Trophoblast cell (in vitro differentiated cells and primary cell): ENCODE data around the gene ARL6IP4.
"Not testable (repeated sequence)": the region's sequence is repeated elsewhere in the genome, so short reads cannot be mapped to it uniquely, and the experiment has no call there.

Experiments
- DNase-seq, 2 donors: peaks; one replicate each; pipeline ENCODE4 v3.0.0-alpha.2; 2016
- H2AFZ ChIP-seq: 2 replicates; pipeline ENCODE4 v1.6.1; 2013; ENCODE audit warnings: low read length, moderate library complexity, mild to moderate bottlenecking; ENCODE audit not compliant: insufficient read depth, poor library complexity
- H2AK5ac ChIP-seq: 2 replicates; pipeline ENCODE4 v1.6.1; 2013; ENCODE audit warnings: mild to moderate bottlenecking, low read length
- H2BK120ac ChIP-seq: 2 replicates; pipeline ENCODE4 v1.6.1; 2013; ENCODE audit warnings: low read length, mild to moderate bottlenecking, moderate library complexity; ENCODE audit not compliant: insufficient read depth, poor library complexity
- H2BK12ac ChIP-seq: 2 replicates; pipeline ENCODE4 v1.6.1; 2013; ENCODE audit warnings: mild to moderate bottlenecking, low read length, moderate library complexity
- H2BK5ac ChIP-seq: 2 replicates; pipeline ENCODE4 v1.6.1; 2013; ENCODE audit warnings: low read length, low read depth, moderate library complexity, mild to moderate bottlenecking; ENCODE audit not compliant: poor library complexity
- H3K14ac ChIP-seq: 2 replicates; pipeline ENCODE4 v1.6.1; 2013; ENCODE audit warnings: mild to moderate bottlenecking, low read length
- H3K18ac ChIP-seq: 2 replicates; pipeline ENCODE4 v1.6.1; 2013; ENCODE audit warnings: mild to moderate bottlenecking, low read length
- H3K23ac ChIP-seq: 2 replicates; pipeline ENCODE4 v1.6.1; 2013; ENCODE audit warnings: low read length
- H3K27ac ChIP-seq: 2 replicates; pipeline ENCODE4 v1.5.1; 2013; ENCODE audit warnings: low read depth, mild to moderate bottlenecking, inconsistent platforms, low read length, moderate library complexity
- H3K27me3 ChIP-seq: 2 replicates; pipeline ENCODE4 v1.6.1; 2013; ENCODE audit warnings: inconsistent platforms, mild to moderate bottlenecking, low read length, moderate library complexity; ENCODE audit not compliant: insufficient read depth
- H3K36me3 ChIP-seq, 2 experiments: 1 replicate in 1 of 2; 2 replicates in 1 of 2; pipeline ENCODE4 v1.6.1; 2013; ENCODE audit warnings: low read length in 2 of 2, mild to moderate bottlenecking in 2 of 2, moderate library complexity in 1 of 2; ENCODE audit not compliant: insufficient read depth in 2 of 2, control insufficient read depth in 1 of 2
- H3K4ac ChIP-seq: 2 replicates; pipeline ENCODE4 v1.6.1; 2013; ENCODE audit warnings: low read depth, mild to moderate bottlenecking, low read length, moderate library complexity
- H3K4me1 ChIP-seq, 2 experiments: 1 replicate in 1 of 2; 2 replicates in 1 of 2; pipeline ENCODE4 v1.6.1; 2013; ENCODE audit warnings: low read length in 2 of 2, mild to moderate bottlenecking in 2 of 2, moderate library complexity in 1 of 2; ENCODE audit not compliant: insufficient read depth in 2 of 2, control insufficient read depth in 1 of 2
- H3K4me2 ChIP-seq: 2 replicates; pipeline ENCODE4 v1.6.1; 2013; ENCODE audit warnings: inconsistent platforms, mild to moderate bottlenecking, low read length, moderate library complexity
- H3K4me3 ChIP-seq: 2 replicates; pipeline ENCODE4 v1.5.1; 2013; ENCODE audit warnings: mild to moderate bottlenecking, low read depth, low read length, inconsistent platforms
- H3K79me1 ChIP-seq: one replicate; pipeline ENCODE4 v1.6.1; 2013; ENCODE audit warnings: low read length
- H3K79me2 ChIP-seq: 2 replicates; pipeline ENCODE4 v1.6.1; 2013; ENCODE audit warnings: low read length, mild to moderate bottlenecking; ENCODE audit not compliant: control insufficient read depth, insufficient read depth, poor library complexity
- H3K9ac ChIP-seq: 2 replicates; pipeline ENCODE4 v1.6.1; 2013; ENCODE audit warnings: mild to moderate bottlenecking, low read length
- H3K9me3 ChIP-seq: 2 replicates; pipeline ENCODE4 v1.6.1; 2013; ENCODE audit warnings: low read depth, mild to moderate bottlenecking, control low read depth, inconsistent platforms, low read length; ENCODE audit not compliant: insufficient read depth
- H4K12ac ChIP-seq: 2 replicates; pipeline ENCODE4 v1.6.1; 2013; ENCODE audit warnings: low read depth, mild to moderate bottlenecking, low read length, moderate library complexity
- H4K8ac ChIP-seq: 2 replicates; pipeline ENCODE4 v1.6.1; 2013; ENCODE audit warnings: low read depth, mild to moderate bottlenecking, low read length, moderate library complexity
- H4K91ac ChIP-seq: one replicate; pipeline ENCODE4 v1.6.1; 2013; ENCODE audit warnings: low read depth, mild to moderate bottlenecking, low read length, moderate library complexity
- WGBS: extraction: QIAGEN DNeasy Blood & Tissue Kit; methylation state at CpG from one replicate; pipeline ENCODE4 v1.1.7; 2013; ENCODE audit warnings: missing lambda C conversion rate; ENCODE audit not compliant: insufficient read length, insufficient coverage; ENCODE audit errors: extremely low coverage; 5-methylcytosine and 5-hydroxymethylcytosine counted together

Gene ARL6IP4

GRCh38 chr12:122937622-122938091 lies 42.8 kb upstream of the ARL6IP4 start:
- Histone ChIP-seq H2AFZ (no peak overlapping the region), H3K79me2 (no peaks in the 10 kb centered on the region), H4K12ac (no peak overlapping the region), H2BK120ac (no peak overlapping the region), H3K14ac (no peak overlapping the region), H3K79me1 (no peaks in the 10 kb centered on the region), H3K4me2 (no peak overlapping the region), H3K36me3 (no peaks in the 10 kb centered on the region), H3K4me1 (peaks cover 0 to 3% of the 10 kb centered on the region in 2 experiments), H3K4ac (no peak overlapping the region), H4K91ac (no peak overlapping the region), H2BK5ac (no peak overlapping the region), H3K4me3 (no peak overlapping the region), H3K9me3 (no peaks in the 10 kb centered on the region), H2BK12ac (no peak overlapping the region), H3K9ac (no peak overlapping the region), H4K8ac (no peak overlapping the region), H2AK5ac (no peak overlapping the region), H3K18ac (no peak overlapping the region), H3K23ac (no peak overlapping the region), H3K27ac (no peak overlapping the region), H3K27me3 (no peaks in the 10 kb centered on the region)
- no CpG with 5 or more reads among the region's 3 CpGs for WGBS
- DNase-seq: no peak

GRCh38 chr12:122939125-122939524 lies 41.4 kb upstream of the ARL6IP4 start:
- no peak overlapping the region for H3K9ac ChIP-seq
- H3K14ac ChIP-seq: no peak overlapping the region
- no CpG with 5 or more reads among the region's 4 CpGs for WGBS
- no peak overlapping the region for H2BK120ac ChIP-seq
- no peak overlapping the region for H4K8ac ChIP-seq
- H2AFZ ChIP-seq: no peak overlapping the region
- no peak overlapping the region for H3K4ac ChIP-seq
- no peak overlapping the region for H3K27ac ChIP-seq
- no peaks in the 10 kb centered on the region for H3K79me2 ChIP-seq
- peaks cover 0 to 3% of the 10 kb centered on the region in 2 experiments for H3K4me1 ChIP-seq
- H3K36me3 ChIP-seq: no peaks in the 10 kb centered on the region
- H3K4me3 ChIP-seq: no peak overlapping the region
- no peak overlapping the region for H4K91ac ChIP-seq
- H3K4me2 ChIP-seq: no peak overlapping the region
- no peaks in the 10 kb centered on the region for H3K9me3 ChIP-seq
- H2BK12ac ChIP-seq: no peak overlapping the region
- H2BK5ac ChIP-seq: no peak overlapping the region
- no peak overlapping the region for H4K12ac ChIP-seq
- H2AK5ac ChIP-seq: no peak overlapping the region
- H3K79me1 ChIP-seq: no peaks in the 10 kb centered on the region
- H3K18ac ChIP-seq: no peak overlapping the region
- no peak for DNase-seq
- H3K27me3 ChIP-seq: no peaks in the 10 kb centered on the region
- H3K23ac ChIP-seq: no peak overlapping the region

- H2BK12ac ChIP-seq, H4K91ac ChIP-seq, H3K9ac ChIP-seq, DNase-seq, H3K36me3 ChIP-seq, H2BK5ac ChIP-seq, H3K18ac ChIP-seq, H3K79me1 ChIP-seq, H3K27ac ChIP-seq, H3K14ac ChIP-seq, H4K8ac ChIP-seq, H3K4ac ChIP-seq, H3K4me3 ChIP-seq, H2BK120ac ChIP-seq, H3K79me2 ChIP-seq, H3K27me3 ChIP-seq, H3K23ac ChIP-seq, H2AFZ ChIP-seq, H3K4me1 ChIP-seq, H2AK5ac ChIP-seq, H4K12ac ChIP-seq, H3K9me3 ChIP-seq, H3K4me2 ChIP-seq: not testable (repeated sequence)
- no CpG with 5 or more reads among the region's 5 CpGs for WGBS
Observed at GRCh38 chr12:122941351-122941750, 39.1 kb upstream of the ARL6IP4 start.

- no peak for DNase-seq
- Histone ChIP-seq H2BK120ac (no peak overlapping the region), H2AFZ (no peak overlapping the region)
Observed at GRCh38 chr12:122942637-122943036, 37.8 kb upstream of the ARL6IP4 start.

More at GRCh38 chr12:122942637-122943036, 37.8 kb upstream of the ARL6IP4 start:
- Histone ChIP-seq H3K4me2 (no peak overlapping the region), H3K14ac (no peak overlapping the region), H3K27me3 (no peaks in the 10 kb centered on the region), H2AK5ac (no peak overlapping the region), H4K8ac (no peak overlapping the region), H3K79me1 (peaks cover 17% of the 10 kb centered on the region), H3K36me3 (no peaks in the 10 kb centered on the region), H4K91ac (no peak overlapping the region), H3K79me2 (no peaks in the 10 kb centered on the region), H2BK12ac (no peak overlapping the region), H3K4ac (no peak overlapping the region), H3K4me1 (peaks cover 7 to 15% of the 10 kb centered on the region in 2 experiments), H3K4me3 (no peak overlapping the region), H2BK5ac (no peak overlapping the region), H3K18ac (no peak overlapping the region), H3K23ac (no peak overlapping the region), H4K12ac (no peak overlapping the region), H3K27ac (no peak overlapping the region), H3K9me3 (peaks cover 3% of the 10 kb centered on the region), H3K9ac (no peak overlapping the region)
- no CpG with 5 or more reads among the region's 2 CpGs for WGBS
